ENCODE data around the gene PRKAG2.

- TF ChIP-seq, protein P1, sequence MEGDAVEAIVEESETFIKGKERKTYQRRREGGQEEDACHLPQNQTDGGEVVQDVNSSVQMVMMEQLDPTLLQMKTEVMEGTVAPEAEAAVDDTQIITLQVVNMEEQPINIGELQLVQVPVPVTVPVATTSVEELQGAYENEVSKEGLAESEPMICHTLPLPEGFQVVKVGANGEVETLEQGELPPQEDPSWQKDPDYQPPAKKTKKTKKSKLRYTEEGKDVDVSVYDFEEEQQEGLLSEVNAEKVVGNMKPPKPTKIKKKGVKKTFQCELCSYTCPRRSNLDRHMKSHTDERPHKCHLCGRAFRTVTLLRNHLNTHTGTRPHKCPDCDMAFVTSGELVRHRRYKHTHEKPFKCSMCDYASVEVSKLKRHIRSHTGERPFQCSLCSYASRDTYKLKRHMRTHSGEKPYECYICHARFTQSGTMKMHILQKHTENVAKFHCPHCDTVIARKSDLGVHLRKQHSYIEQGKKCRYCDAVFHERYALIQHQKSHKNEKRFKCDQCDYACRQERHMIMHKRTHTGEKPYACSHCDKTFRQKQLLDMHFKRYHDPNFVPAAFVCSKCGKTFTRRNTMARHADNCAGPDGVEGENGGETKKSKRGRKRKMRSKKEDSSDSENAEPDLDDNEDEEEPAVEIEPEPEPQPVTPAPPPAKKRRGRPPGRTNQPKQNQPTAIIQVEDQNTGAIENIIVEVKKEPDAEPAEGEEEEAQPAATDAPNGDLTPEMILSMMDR (IDR thresholded peaks at IDR 0.05; ENCODE audit: insufficient read depth, low read length, poor library complexity, severe bottlenecking) = no peak
- TF ChIP-seq EZH2phosphoT487 (conservative IDR thresholded peaks at IDR 0.05; ENCODE audit: low read length) = no peak
Observed at GRCh38 chr7:151877911-151878835, 1.3 kb upstream of the PRKAG2 start.
